PC-3 (cell line): Measurements from ENCODE around the gene HHIP. TPM values are rescaled to one million over a fixed set of nuclear protein-coding genes. Genes with fewer than 3 reads are reported as not detected.

Experiments
- ATAC-seq: fragments of 200-7000 bp; cut with Tn5 transposase; 2 replicates; pipeline ENCODE4 v1.9.1; 2020; ENCODE audit warnings: mild to moderate bottlenecking, moderate library complexity
- BruUV-seq: library from RNA; stranded (reverse); fragments of 400-500 nt; replicated peaks from 2 replicates; lab custom pipeline; 2021; lab: Mats Ljungman, UMichigan
- CTCF ChIA-PET: fragments of 300-600 bp; sonication (Branson Sonifier 250); formaldehyde crosslinking; loops from one replicate; lab custom pipeline; 2022; ENCODE audit warnings: antibody characterized with exemption; lab: Charles Lee
- POLR2A ChIA-PET: fragments of 300-600 bp; sonication (Branson Sonifier 250); formaldehyde crosslinking; loops from one replicate; lab custom pipeline; 2022; ENCODE audit warnings: antibody characterized with exemption; ENCODE audit not compliant: unreplicated experiment; lab: Charles Lee
- DNase-seq: peaks from one replicate; pipeline ENCODE4 v3.0.0-alpha.2; 2015
- H2AFZ ChIP-seq: fragments of 300-600 bp; sonication (generic); 2 replicates; pipeline ENCODE4 v1.6.0; 2016; ENCODE audit warnings: antibody characterized with exemption, low read length
- H3F3A ChIP-seq: fragments of 300-600 bp; sonication (generic); one replicate; pipeline ENCODE4 v1.6.0; 2017; ENCODE audit warnings: antibody characterized with exemption, low read length, control low read depth, mild to moderate bottlenecking; ENCODE audit not compliant: unreplicated experiment
- H3K27ac ChIP-seq: fragments of 300-600 bp; sonication (generic); 2 replicates; pipeline ENCODE4 v1.5.1; 2016; ENCODE audit warnings: mild to moderate bottlenecking, low read length
- H3K27me3 ChIP-seq: fragments of 300-600 bp; sonication (generic); 2 replicates; pipeline ENCODE4 v1.6.1; 2016; ENCODE audit warnings: low read length, mixed read lengths
- H3K36me3 ChIP-seq: fragments of 300-600 bp; sonication (generic); 2 replicates; pipeline ENCODE4 v1.6.1; 2016; ENCODE audit warnings: low read depth, mixed run types, low read length, mixed read lengths
- H3K4me1 ChIP-seq: fragments of 300-600 bp; sonication (generic); 2 replicates; pipeline ENCODE4 v1.5.1; 2016; ENCODE audit warnings: low read length; ENCODE audit not compliant: insufficient read depth
- H3K4me2 ChIP-seq: fragments of 300-600 bp; sonication (generic); 2 replicates; pipeline ENCODE4 v1.6.0; 2016; ENCODE audit warnings: low read length
- H3K4me3 ChIP-seq: fragments of 300-600 bp; sonication (generic); 2 replicates; pipeline ENCODE4 v1.5.1; 2016; ENCODE audit warnings: mild to moderate bottlenecking, low read length, mixed read lengths
- H3K79me2 ChIP-seq: fragments of 300-600 bp; sonication (generic); 2 replicates; pipeline ENCODE4 v1.6.1; 2017; ENCODE audit warnings: low read length, mixed read lengths
- H3K9ac ChIP-seq: fragments of 300-600 bp; sonication (generic); 2 replicates; pipeline ENCODE4 v1.6.0; 2016; ENCODE audit warnings: mild to moderate bottlenecking, low read length
- H3K9me2 ChIP-seq: fragments of 300-600 bp; sonication (generic); replicated peaks from 2 replicates; pipeline ENCODE4 v1.6.1; 2016; ENCODE audit warnings: mixed run types, low read length, mixed read lengths
- H3K9me3 ChIP-seq: fragments of 300-600 bp; sonication (generic); 2 replicates; pipeline ENCODE4 v1.6.1; 2016; ENCODE audit warnings: low read length, mixed read lengths
- H4K20me1 ChIP-seq: fragments of 300-600 bp; sonication (generic); 2 replicates; pipeline ENCODE4 v1.6.1; 2016; ENCODE audit warnings: low read length, mixed read lengths
- EZH2 ChIP-seq: fragments of 300-600 bp; sonication (generic); IDR thresholded peaks from one replicate; pipeline ENCODE4 v1.6.1; 2017; ENCODE audit warnings: antibody characterized with exemption, mild to moderate bottlenecking, low read length; ENCODE audit not compliant: unreplicated experiment
- EZH2phosphoT487 ChIP-seq: fragments of 300-600 bp; sonication (generic); IDR thresholded peaks from 2 replicates; pipeline ENCODE4 v1.6.1; 2018; ENCODE audit warnings: mild to moderate bottlenecking, antibody characterized with exemption, low read length, borderline replicate concordance
- intact Hi-C: fragments of 100-400 bp; cut with micrococcal nuclease; formaldehyde crosslinking; loops from 2 replicates; pipeline ENCODE4 v1.9.0; 2023
- total RNA-seq: library from RNA; depleted of rRNA; stranded (reverse); fragments of >200 nt; gene quantifications from 2 replicates; pipeline ENCODE4 v1.2.3, GENCODE V29; 2014
- TF ChIP-seq, protein P1 (sequence below): fragments of 300-600 bp; sonication (generic); conservative IDR thresholded peaks from 2 replicates; pipeline ENCODE4 v1.5.1; 2017; ENCODE audit warnings: antibody characterized with exemption, low read depth, mild to moderate bottlenecking, low read length

The HHIP gene
- total RNA-seq, 1 experiment from 2014 or later, result 1.2 TPM

- TF ChIP-seq, protein P1, sequence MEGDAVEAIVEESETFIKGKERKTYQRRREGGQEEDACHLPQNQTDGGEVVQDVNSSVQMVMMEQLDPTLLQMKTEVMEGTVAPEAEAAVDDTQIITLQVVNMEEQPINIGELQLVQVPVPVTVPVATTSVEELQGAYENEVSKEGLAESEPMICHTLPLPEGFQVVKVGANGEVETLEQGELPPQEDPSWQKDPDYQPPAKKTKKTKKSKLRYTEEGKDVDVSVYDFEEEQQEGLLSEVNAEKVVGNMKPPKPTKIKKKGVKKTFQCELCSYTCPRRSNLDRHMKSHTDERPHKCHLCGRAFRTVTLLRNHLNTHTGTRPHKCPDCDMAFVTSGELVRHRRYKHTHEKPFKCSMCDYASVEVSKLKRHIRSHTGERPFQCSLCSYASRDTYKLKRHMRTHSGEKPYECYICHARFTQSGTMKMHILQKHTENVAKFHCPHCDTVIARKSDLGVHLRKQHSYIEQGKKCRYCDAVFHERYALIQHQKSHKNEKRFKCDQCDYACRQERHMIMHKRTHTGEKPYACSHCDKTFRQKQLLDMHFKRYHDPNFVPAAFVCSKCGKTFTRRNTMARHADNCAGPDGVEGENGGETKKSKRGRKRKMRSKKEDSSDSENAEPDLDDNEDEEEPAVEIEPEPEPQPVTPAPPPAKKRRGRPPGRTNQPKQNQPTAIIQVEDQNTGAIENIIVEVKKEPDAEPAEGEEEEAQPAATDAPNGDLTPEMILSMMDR, result no peak
- TF ChIP-seq EZH2phosphoT487 (no peak), EZH2 (no peak)
- BruUV-seq, result no TSS peak
- Histone ChIP-seq H3K36me3 (no peaks in the 10 kb centered on the region), H3K4me2 (no peak overlapping the region), H4K20me1 (no peaks in the 10 kb centered on the region), H3K9me2 (no peaks in the 10 kb centered on the region), H3K27me3 (0 out of 2 replicates have a peak, but pooled peaks cover 3% of the 10 kb centered on the region), H3K79me2 (no peaks in the 10 kb centered on the region), H2AFZ (no peak overlapping the region), H3F3A (no peaks in the 10 kb centered on the region), H3K9ac (no peak overlapping the region), H3K4me1 (peaks cover 13% of the 10 kb centered on the region), H3K4me3 (no peak overlapping the region), H3K27ac (no peak overlapping the region), H3K9me3 (no peaks in the 10 kb centered on the region)
- ChIA-PET POLR2A (no interaction called here), CTCF (no interaction called here)
- ATAC-seq (no peak), DNase-seq (no peak)
- intact Hi-C loops, result no loop called here
Measured at GRCh38 chr4:144715230-144715629, 69.3 kb downstream of the HHIP start.

DNA sequence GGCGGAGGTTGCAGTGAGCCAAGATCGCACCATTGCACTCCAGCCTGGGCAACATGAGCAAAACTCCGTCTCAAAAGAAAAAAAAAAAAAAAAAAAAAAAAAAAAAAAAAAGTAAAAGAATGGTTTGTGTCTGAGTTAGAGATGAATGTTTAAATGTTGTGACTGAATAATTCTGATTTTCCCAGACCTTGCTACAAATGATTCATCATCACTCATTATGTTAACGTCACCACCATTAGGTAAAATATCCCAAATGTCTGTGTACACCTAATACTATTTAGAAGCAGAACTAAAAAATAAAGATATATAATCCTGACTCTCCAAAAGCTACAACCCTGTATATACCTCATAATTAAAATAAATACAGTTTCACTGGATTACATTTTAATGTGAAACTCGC is 70.8 kb downstream of the HHIP start:
- Histone ChIP-seq H4K20me1 (no peaks in the 10 kb centered on the region), H3K9ac (no peak overlapping the region), H3F3A (no peaks in the 10 kb centered on the region), H3K27ac (no peak overlapping the region), H3K36me3 (no peaks in the 10 kb centered on the region), H3K4me2 (no peak overlapping the region), H3K4me1 (peaks cover 5% of the 10 kb centered on the region; the same call in 1 of the 2 replicates), H2AFZ (no peak overlapping the region), H3K79me2 (no peaks in the 10 kb centered on the region), H3K4me3 (no peak overlapping the region), H3K9me3 (no peaks in the 10 kb centered on the region), H3K9me2 (no peaks in the 10 kb centered on the region), H3K27me3 (0 out of 2 replicates have a peak, but pooled peaks cover 3% of the 10 kb centered on the region)
- intact Hi-C loops, result no loop called here
- no peak for ATAC-seq
- TF ChIP-seq EZH2phosphoT487, result no peak
- POLR2A ChIA-PET, result no interaction called here
- CTCF ChIA-PET, result no interaction called here
- BruUV-seq, result no TSS peak
- peak; percentile 34 for DNase-seq

DNA sequence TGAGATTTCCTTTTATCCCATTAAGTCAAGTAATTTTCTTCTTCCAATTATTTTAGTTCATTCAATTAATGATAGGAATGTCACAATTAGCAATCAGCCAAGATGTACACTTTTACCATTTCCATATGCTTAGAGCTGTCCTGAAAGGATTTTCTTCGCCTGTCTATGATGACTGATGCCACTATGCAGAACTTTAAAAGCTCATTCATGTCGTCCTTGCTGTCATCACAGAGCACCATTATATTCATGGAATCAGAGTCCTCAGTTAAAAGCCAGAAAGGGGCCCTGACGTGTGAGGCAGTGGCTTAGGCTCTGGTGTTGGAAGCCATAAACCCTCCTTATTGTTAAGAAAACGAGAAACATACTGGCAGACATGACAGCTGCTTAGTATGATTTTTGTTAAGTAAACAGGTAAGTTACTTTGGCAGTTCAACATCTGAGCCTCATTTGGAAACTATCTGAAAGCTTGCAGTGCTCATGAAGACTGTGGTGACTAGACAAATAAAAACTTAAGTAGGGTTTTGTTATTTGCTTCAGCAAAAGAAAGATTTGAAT is 73.1 kb downstream of the HHIP start:
- intact Hi-C loops, result no loop called here
- Histone ChIP-seq H3K79me2 (no peaks in the 10 kb centered on the region), H3K27me3 (0 out of 2 replicates have a peak, but pooled peaks cover 3% of the 10 kb centered on the region), H3K4me1 (peaks cover 3% of the 10 kb centered on the region; the same call in 1 of the 2 replicates), H3K4me3 (no peak overlapping the region), H3K9ac (no peak overlapping the region), H3K36me3 (no peaks in the 10 kb centered on the region), H3K9me2 (no peaks in the 10 kb centered on the region), H3F3A (no peaks in the 10 kb centered on the region), H3K9me3 (no peaks in the 10 kb centered on the region), H4K20me1 (no peaks in the 10 kb centered on the region), H2AFZ (no peak overlapping the region), H3K4me2 (no peak overlapping the region), H3K27ac (no peak overlapping the region)
- ChIA-PET POLR2A (no interaction called here), CTCF (no interaction called here)
- TF ChIP-seq, protein P1, result no peak
- TF ChIP-seq EZH2, result no peak
- no peak for TF ChIP-seq EZH2phosphoT487
- no peak for ATAC-seq
- BruUV-seq, result no TSS peak
- DNase-seq, result no peak
